A549 (cell line): ENCODE results near the gene LGI1. TPM values are rescaled to one million over a fixed set of nuclear protein-coding genes. Genes with fewer than 3 reads are reported as not detected.

Source experiments
- ATAC-seq, 2 experiments: fragments of 200-7000 bp in 1 of 2; fragments of >200 bp in 1 of 2; cut with Nextera tagmentation in 1 of 2; cut with Tn5 transposase in 1 of 2; 3 replicates each; pipeline versions ENCODE4 v1.8.0 to v1.9.1; 2018 to 2020; ENCODE audit warnings: mild to moderate bottlenecking in 1 of 2, moderate library complexity in 1 of 2
- CTCF ChIA-PET: fragments of 300-600 bp; sonication (Branson Sonifier 250); formaldehyde crosslinking; extraction: SDS; loops from one replicate; lab custom pipeline; 2021; ENCODE audit warnings: antibody characterized with exemption, inconsistent platforms; lab: Yijun Ruan, JAX
- POLR2A ChIA-PET: fragments of 350-600 bp; formaldehyde crosslinking; extraction: SDS; loops from one replicate; lab custom pipeline; 2021; ENCODE audit warnings: antibody characterized with exemption, inconsistent platforms; lab: Yijun Ruan, JAX
- DNase-seq, 2 experiments: peaks; one replicate each; pipeline versions ENCODE4 v3.0.0 to v3.0.0-alpha.2; 2011 to 2016; ENCODE audit warnings: low read depth in 1 of 2, low spot score in 1 of 2
- FAIRE-seq: peaks from 2 replicates; lab custom pipeline; 2011; peaks lifted over from hg19 to GRCh38; lab: Jason Lieb, UNC
- H3K27ac ChIP-seq, 2 experiments: fragments of >200 bp; sonication (Bioruptor Twin); formaldehyde crosslinking; 3 replicates each; pipeline ENCODE4 v1.5.1; 2016 to 2017
- H3K4me1 ChIP-seq: fragments of >200 bp; sonication (Bioruptor Twin); formaldehyde crosslinking; 3 replicates; pipeline ENCODE4 v1.6.1; 2016
- H3K4me2 ChIP-seq: fragments of >200 bp; sonication (Bioruptor Twin); formaldehyde crosslinking; 3 replicates; pipeline ENCODE4 v1.6.1; 2016
- H3K4me3 ChIP-seq: fragments of >200 bp; sonication (Bioruptor Twin); formaldehyde crosslinking; 3 replicates; pipeline ENCODE4 v1.5.1; 2016
- H3K9me3 ChIP-seq: fragments of >200 bp; sonication (Bioruptor Twin); formaldehyde crosslinking; 3 replicates; pipeline ENCODE4 v1.6.1; 2016
- ATOH8 ChIP-seq: fragments of 250-450 bp; sonication (Bioruptor Pico); IDR thresholded peaks from 2 replicates; pipeline ENCODE4 v1.5.0; 2020; ENCODE audit warnings: low read depth, mild to moderate bottlenecking, moderate library complexity
- BCL3 ChIP-seq: fragments of >200 bp; sonication (Bioruptor Twin); formaldehyde crosslinking; IDR thresholded peaks from 3 replicates; pipeline ENCODE4 v1.6.1; 2016
- CEBPB ChIP-seq, 2 experiments: fragments of >200 bp in 1 of 2; sonication (Bioruptor Twin) in 1 of 2; formaldehyde crosslinking in 1 of 2; IDR thresholded peaks; 2 replicates each; pipeline ENCODE4 v1.6.1; 2012 to 2016
- EP300 ChIP-seq, 2 experiments: fragments of >200 bp; sonication (Bioruptor Twin); formaldehyde crosslinking; IDR thresholded peaks; 2 replicates in 1 of 2; 3 replicates in 1 of 2; pipeline ENCODE4 v1.6.1; 2016 to 2017
- FOSL2 ChIP-seq, 2 experiments: fragments of 450-650 bp in 1 of 2; fragments of >200 bp in 1 of 2; sonication (Bioruptor Twin) in 1 of 2; formaldehyde crosslinking; IDR thresholded peaks; 2 replicates each; pipeline versions ENCODE4 v1.5.0 to v1.6.1; 2016 to 2020; ENCODE audit warnings: mild to moderate bottlenecking in 1 of 2, moderate library complexity in 1 of 2
- GATA3 ChIP-seq: IDR thresholded peaks from 2 replicates; pipeline ENCODE4 v1.6.1; 2012; ENCODE audit warnings: borderline replicate concordance
- HDAC2 ChIP-seq: fragments of 200-600 bp; sonication (generic); IDR thresholded peaks from 2 replicates; pipeline ENCODE4 v1.6.1; 2016
- HOXA7 ChIP-seq: fragments of 250-450 bp; sonication (Bioruptor Pico); IDR thresholded peaks from 2 replicates; pipeline ENCODE4 v1.5.0; 2020; ENCODE audit warnings: mild to moderate bottlenecking, moderate library complexity
- HOXB13 ChIP-seq: fragments of 250-450 bp; sonication (Bioruptor Pico); IDR thresholded peaks from 2 replicates; pipeline ENCODE4 v1.5.0; 2020; ENCODE audit warnings: low read depth, mild to moderate bottlenecking, moderate library complexity
- MAFK ChIP-seq: fragments of 450-650 bp; IDR thresholded peaks from 2 replicates; pipeline ENCODE4 v1.6.1; 2014; ENCODE audit not compliant: partially characterized antibody
- MAX ChIP-seq: IDR thresholded peaks from 2 replicates; pipeline ENCODE4 v1.6.1; 2012
- MAZ ChIP-seq: fragments of 150-350 bp; IDR thresholded peaks from 2 replicates; pipeline ENCODE4 v1.6.1; 2014; ENCODE audit warnings: antibody characterized with exemption, low read depth, low read length, borderline replicate concordance
- NPAS2 ChIP-seq: fragments of 250-450 bp; sonication (Bioruptor Pico); IDR thresholded peaks from 2 replicates; pipeline ENCODE4 v1.8.0; 2022; ENCODE audit warnings: mild to moderate bottlenecking, moderate library complexity, borderline replicate concordance
- PBX3 ChIP-seq: IDR thresholded peaks from 2 replicates; pipeline ENCODE4 v1.6.1; 2012
- POLR2A ChIP-seq: IDR thresholded peaks from 2 replicates; pipeline ENCODE4 v1.6.1; 2012; ENCODE audit warnings: mild to moderate bottlenecking, low read length
- REST ChIP-seq: fragments of 200-600 bp; sonication (generic); IDR thresholded peaks from 2 replicates; pipeline ENCODE4 v1.6.1; 2016; ENCODE audit warnings: antibody characterized with exemption, mild to moderate bottlenecking, moderate library complexity
- SREBF2 ChIP-seq: fragments of 450-650 bp; IDR thresholded peaks from 2 replicates; pipeline ENCODE4 v1.6.1; 2014; ENCODE audit warnings: mild to moderate bottlenecking, moderate library complexity
- whole genome bisulfite sequencing: methylation state at CpG from one replicate; pipeline ENCODE4 v1.1.6; 2017; ENCODE audit errors: missing lambda C conversion rate; 5-methylcytosine and 5-hydroxymethylcytosine counted together
- polyA plus RNA-seq, 4 experiments: library from polyadenylated mRNA; depleted of rRNA in 3 of 4; stranded (reverse); fragments of >200 nt; fragmentation: RNase III in 1 of 4; extraction: RNeasy Plus Mini Kit Qiagen cat#74134 plus additional on column Dnase treatment in 1 of 4; gene quantifications; 2 replicates in 3 of 4; 3 replicates in 1 of 4; pipeline ENCODE4 v1.2.3, GENCODE V29; 2011 to 2017

LGI1 gene
- polyA plus RNA-seq, 2 of the 4 experiments (the other 2 are of a cell fraction): not detected

GRCh38 chr10:93771354-93771753, 13.6 kb downstream of the LGI1 start:
- ATAC-seq (no peak), DNase-seq (peak in 1 of 2 experiments; percentile 17), FAIRE-seq (no peak)
- peaks cover 29% of the 10 kb centered on the region for H3K4me1 ChIP-seq
- WGBS: 58% methylated on average over 7 of the region's 7 CpGs
- H3K9me3 ChIP-seq: no peaks in the 10 kb centered on the region
- peak in 1 of 2 experiments; percentile 22; a peak in 1 of 4 replicates for TF ChIP-seq CEBPB (IDR thresholded peaks at IDR 0.05)
- TF ChIP-seq BCL3: no peak
- TF ChIP-seq GATA3: no peak
- POLR2A ChIA-PET: no interaction called here
- CTCF ChIA-PET: no interaction called here
- H3K4me2 ChIP-seq: peak overlapping the region; percentile 9; the same call in 1 of the 3 replicates
- peak overlapping the region; percentile 8 to 61; a peak in 4 of 6 replicates for H3K27ac ChIP-seq
- no peak overlapping the region for H3K4me3 ChIP-seq

GRCh38 chr10:93773120-93773519, 15.4 kb downstream of the LGI1 start:
- FAIRE-seq (no peak), ATAC-seq (no peak), DNase-seq (no peak)
- no peak overlapping the region for H3K27ac ChIP-seq
- ChIA-PET POLR2A (interaction anchor here (0.5 kb wide), 1 partner anchor 192 kb away, joined by 4 read pairs; no protein-coding TSS in a partner anchor), CTCF (interaction anchor here (1.0 kb wide), 1 partner anchor 12 kb away, joined by 3 read pairs; no protein-coding TSS in a partner anchor)
- H3K4me3 ChIP-seq: no peak overlapping the region
- H3K4me1 ChIP-seq: peaks cover 27% of the 10 kb centered on the region
- TF ChIP-seq HOXA7 (CRISPR knock-in tag) (no peak), NPAS2 (CRISPR knock-in tag) (no peak), PBX3 (no peak), MAX (no peak), GATA3 (no peak), SREBF2 (no peak), HDAC2 (no peak), MAZ (no peak), HOXB13 (CRISPR knock-in tag) (no peak), REST (no peak), ATOH8 (no peak), EP300 (IDR thresholded peaks at IDR 0.05) (no peak), FOSL2 (IDR thresholded peaks at IDR 0.05) (no peak), FOSL2 (CRISPR knock-in tag; IDR thresholded peaks at IDR 0.05) (no peak), MAFK (no peak), POLR2A (no peak)
- 77% methylated on average over 5 of the region's 5 CpGs for WGBS
- no peaks in the 10 kb centered on the region for H3K9me3 ChIP-seq
- H3K4me2 ChIP-seq: no peak overlapping the region
